Fibroblast of peridontal ligament (primary cell): ENCODE data around the gene ALKBH8.
"Not testable (repeated sequence)": the region's sequence is repeated elsewhere in the genome, so short reads cannot be mapped to it uniquely, and the experiment has no call there.

Source experiments
- DNase-seq: peaks from one replicate; pipeline ENCODE4 v3.0.0-alpha.2; 2010; ENCODE audit errors: extremely low read depth

The ALKBH8 gene

GRCh38 chr11:107576497-107577345 lies 11.2 kb upstream of the ALKBH8 start:
- peak; percentile 70 for DNase-seq

- DNase-seq = no peak
Observed at GRCh38 chr11:107573438-107573837, 7.9 kb upstream of the ALKBH8 start.

GRCh38 chr11:107570015-107570414 lies 4.5 kb upstream of the ALKBH8 start:
- DNase-seq = no peak

- no peak for DNase-seq
Observed at GRCh38 chr11:107567739-107568335, 2.3 kb upstream of the ALKBH8 start.

- no peak for DNase-seq
Observed at GRCh38 chr11:107566569-107566968, 1.0 kb upstream of the ALKBH8 start.

GRCh38 chr11:107565955-107566501 lies 493 bp upstream of the ALKBH8 start:
- DNase-seq = not testable (repeated sequence)

- DNase-seq = no peak
Observed at GRCh38 chr11:107564877-107565218, 687 bp downstream of the ALKBH8 start.

GRCh38 chr11:107563702-107564101 lies 1.8 kb downstream of the ALKBH8 start:
- DNase-seq = peak; percentile 75

- DNase-seq = peak; percentile 57
Observed at GRCh38 chr11:107562647-107563208, 2.8 kb downstream of the ALKBH8 start.

- DNase-seq = no peak
Observed at GRCh38 chr11:107561688-107562087, 3.8 kb downstream of the ALKBH8 start.

GRCh38 chr11:107550304-107550703 lies 15.2 kb downstream of the ALKBH8 start:
- DNase-seq = no peak

- DNase-seq = no peak
Observed at GRCh38 chr11:107549954-107550285, 15.6 kb downstream of the ALKBH8 start.

GRCh38 chr11:107549253-107549953 lies 16.1 kb downstream of the ALKBH8 start:
- peak; percentile 69 for DNase-seq

GRCh38 chr11:107547961-107548360 lies 17.6 kb downstream of the ALKBH8 start:
- DNase-seq = no peak

GRCh38 chr11:107545101-107545514 lies 20.4 kb downstream of the ALKBH8 start:
- peak; percentile 52 for DNase-seq

- no peak for DNase-seq
Observed at GRCh38 chr11:107538821-107539220, 26.7 kb downstream of the ALKBH8 start.

GRCh38 chr11:107538239-107538638 lies 27.3 kb downstream of the ALKBH8 start:
- DNase-seq = no peak

GRCh38 chr11:107537155-107537554 lies 28.4 kb downstream of the ALKBH8 start:
- DNase-seq = not testable (repeated sequence)

- DNase-seq = no peak
Observed at GRCh38 chr11:107526197-107526596, 39.3 kb downstream of the ALKBH8 start.

- DNase-seq = no peak
Observed at GRCh38 chr11:107508858-107509244, 56.7 kb downstream of the ALKBH8 start.

- DNase-seq = no peak
Observed at GRCh38 chr11:107508201-107508857, 57.2 kb downstream of the ALKBH8 start.
